Stimulated activated CD4-positive, alpha-beta T cell treated with anti-CD3 and anti-CD28 coated beads, TNF-alpha, amount 100 ng/mL, for 1 hour (primary cell): ENCODE data around the gene CMSS1.

Experiments
- DNase-seq, 3 donors: peaks; one replicate each; pipeline ENCODE4 v3.0.0-alpha.2; 2020; ENCODE audit warnings: low read depth in 3 of 3, low spot score in 1 of 3

CMSS1 gene

GRCh38 chr3:100099621-100100020, 282.0 kb downstream of the CMSS1 start:
- DNase-seq = no peak

DNA sequence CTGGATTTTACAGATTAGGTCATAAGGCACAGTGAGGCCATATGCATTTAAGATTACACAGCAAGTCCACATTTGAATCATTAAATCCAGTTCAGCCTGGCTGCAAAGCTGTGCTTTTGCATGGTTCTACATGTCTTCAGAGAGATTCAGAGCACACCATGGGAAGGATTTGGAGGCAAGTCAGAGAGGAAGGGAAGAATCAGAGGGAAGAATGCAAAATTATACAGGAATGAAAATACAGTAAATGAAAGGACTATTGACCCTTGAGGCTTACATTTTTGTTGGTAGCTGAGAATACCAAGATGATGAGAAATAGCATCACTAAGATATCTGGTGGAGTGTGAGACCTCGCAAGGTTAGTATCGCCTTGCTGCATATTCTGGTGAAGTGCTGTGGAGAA, 282.8 kb downstream of the CMSS1 start:
- no peak for DNase-seq

DNA sequence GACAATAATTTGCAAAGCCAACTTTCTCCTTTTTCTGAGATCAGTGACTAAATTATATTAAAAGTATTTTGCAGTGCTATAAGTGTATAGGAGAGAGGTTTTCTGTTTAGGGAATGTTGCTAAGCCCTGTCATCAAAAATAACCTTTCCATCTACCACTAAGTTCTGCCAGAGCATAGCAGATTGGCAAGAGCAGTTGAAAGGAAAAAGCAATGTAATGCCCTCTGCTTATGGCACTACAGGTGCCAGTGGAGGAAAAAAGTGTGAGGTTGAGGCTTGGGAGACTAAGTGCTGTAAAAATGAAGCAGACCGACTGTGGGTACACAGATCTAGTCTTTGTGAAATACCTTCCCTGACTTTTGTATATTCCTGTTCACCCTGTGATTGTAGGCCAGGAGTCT, 285.1 kb downstream of the CMSS1 start:
- DNase-seq = no peak

DNA sequence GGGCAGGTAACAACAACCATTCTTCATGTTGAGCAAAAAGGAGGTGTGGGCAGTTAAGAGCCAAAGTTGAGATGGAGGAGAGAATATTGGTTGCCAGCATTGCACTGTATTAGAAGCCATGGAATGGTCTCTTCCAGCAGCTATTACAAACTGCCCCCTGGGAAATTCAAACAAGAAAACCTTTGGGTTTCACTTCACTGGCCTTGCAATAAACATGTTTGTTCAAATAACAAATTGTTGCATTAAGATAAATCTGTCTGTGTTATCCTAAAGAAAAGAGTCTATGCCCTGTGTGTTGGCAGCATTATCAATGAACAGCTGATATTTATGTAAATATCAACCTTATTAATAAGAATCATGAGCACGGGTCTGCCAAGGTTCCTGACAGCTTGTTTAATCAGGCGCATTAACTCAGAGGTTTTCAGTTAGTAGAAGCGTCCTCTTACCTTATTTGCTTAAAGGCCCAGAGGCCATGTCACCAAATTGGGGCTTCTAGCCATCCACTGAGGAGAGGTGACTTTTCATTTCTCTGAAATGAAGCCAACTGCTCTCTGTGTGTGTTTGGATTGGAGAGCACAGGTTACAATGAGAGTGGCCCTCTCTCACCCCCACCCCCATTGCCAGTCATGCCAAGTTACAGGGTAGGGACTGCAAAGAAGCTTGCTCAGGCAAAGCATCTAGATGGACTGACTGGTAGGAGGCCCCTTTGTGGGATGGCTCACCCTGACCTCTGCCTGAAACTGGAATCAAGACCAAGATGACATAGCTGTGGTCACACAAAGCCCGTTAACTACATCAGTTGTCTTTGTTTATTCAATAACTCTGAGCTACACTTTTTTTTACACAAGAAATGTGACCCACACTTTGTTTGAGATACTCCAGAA, 286.1 kb downstream of the CMSS1 start:
- no peak for DNase-seq

DNA sequence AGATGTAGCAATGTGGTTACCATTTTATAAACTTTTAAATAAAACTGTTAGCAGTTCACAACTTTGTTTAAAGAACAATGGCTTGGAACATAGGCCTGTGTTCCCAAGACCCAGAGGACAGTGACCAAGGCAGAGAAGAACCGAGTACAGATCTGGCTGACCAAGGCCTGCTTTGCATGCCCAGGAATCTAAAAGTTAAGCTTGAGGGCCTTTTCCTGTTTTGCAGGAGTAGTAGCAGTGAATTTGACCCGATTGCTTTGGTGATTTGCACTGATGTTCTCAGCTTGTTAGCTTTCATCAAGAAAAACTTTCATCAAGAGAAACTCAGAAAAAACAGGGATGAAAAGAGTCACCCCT, 286.8 kb downstream of the CMSS1 start:
- DNase-seq = no peak

DNA sequence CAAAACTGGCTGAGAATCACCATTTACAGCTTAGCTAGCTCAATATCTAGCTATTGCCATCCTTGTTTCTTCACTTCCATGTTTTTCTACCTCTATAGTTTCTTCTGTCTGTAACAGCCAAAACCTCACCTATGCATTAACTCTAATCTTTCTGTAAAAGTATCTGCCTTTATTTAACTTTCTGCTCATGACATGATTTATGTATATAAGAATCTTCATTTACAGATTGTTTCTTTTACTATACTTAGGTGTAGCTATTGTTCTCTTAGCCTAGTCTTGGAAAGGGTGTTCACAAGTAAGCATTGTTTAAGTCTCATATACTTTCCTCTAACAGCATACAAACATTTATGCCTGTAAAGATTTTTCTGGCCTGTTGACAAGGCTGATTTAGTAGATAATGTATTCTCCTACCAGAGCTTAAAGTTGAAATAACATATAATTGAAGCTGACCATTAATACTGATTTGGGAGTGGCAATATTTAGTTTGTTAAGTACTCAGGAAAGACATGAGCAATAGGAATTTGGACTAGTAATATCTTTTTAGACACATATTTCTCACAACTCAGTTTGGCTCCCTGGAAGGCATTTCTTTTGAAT, 287.3 kb downstream of the CMSS1 start:
- no peak for DNase-seq

DNA sequence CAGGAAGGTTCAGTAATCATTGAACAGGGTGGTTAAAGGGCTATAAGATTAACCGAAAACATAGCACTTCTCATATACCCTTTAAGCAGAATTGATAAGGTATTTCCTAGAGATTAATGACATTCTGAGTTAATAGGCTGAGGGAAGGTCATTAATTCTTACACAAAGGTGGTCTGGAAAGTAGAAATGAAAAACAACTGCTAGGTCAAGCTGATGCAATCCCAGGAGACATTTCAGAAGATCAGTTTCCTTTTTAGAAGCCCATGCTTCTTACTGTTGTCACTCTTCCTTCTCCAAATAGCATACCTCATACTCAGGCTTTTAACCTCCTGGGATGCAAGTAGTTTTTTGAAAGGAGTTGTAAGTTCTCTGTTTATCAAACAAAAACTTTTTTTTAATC, 287.8 kb downstream of the CMSS1 start:
- no peak for DNase-seq

DNA sequence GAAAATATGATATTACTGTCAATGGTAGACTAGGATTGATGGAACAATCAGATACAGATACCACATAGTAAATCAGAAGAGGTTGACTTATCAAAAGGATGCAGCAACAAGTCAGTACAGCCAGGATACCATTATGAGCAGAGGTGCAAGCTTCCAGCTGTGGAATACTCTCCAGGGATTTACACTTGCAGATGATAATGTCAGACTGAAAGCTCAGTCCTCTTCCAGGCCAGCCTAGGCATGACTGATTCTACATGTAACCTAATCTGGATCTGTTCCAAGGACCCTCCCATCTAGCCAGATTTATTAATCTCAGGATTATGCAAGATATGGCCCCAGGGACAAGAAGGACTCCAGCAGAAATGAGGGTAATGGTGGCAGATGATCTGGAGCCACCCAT, 288.4 kb downstream of the CMSS1 start:
- no peak for DNase-seq

- no peak for DNase-seq
Observed at GRCh38 chr3:100106531-100107141, 289.0 kb downstream of the CMSS1 start.

DNA sequence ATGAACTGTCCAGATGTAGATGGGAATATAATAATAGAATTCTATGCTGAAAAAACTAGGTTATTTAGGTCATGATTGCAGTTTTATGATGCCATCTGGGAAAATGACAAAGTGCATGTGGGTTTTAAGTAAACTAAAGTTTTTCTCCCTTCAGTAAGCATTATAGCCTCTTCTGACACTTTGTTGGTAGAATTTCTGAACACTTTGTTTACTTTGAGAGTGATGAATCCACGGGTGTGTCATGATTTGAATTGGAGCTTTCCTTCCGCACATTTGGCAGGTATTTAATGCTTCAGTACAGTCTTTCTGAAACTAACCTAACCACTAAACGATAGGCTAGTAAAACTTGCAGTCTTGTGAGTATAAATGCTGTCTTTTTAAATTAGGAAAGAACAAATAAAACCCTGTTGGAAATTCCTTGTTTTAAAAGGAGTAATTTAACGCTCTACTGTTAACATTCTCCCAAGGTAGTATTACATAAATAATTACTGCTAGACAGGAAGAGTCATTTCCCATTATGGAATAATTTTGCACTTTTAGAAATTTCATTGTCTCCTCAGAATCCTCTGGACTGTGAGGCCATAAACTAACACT, 289.7 kb downstream of the CMSS1 start:
- DNase-seq = no peak

DNA sequence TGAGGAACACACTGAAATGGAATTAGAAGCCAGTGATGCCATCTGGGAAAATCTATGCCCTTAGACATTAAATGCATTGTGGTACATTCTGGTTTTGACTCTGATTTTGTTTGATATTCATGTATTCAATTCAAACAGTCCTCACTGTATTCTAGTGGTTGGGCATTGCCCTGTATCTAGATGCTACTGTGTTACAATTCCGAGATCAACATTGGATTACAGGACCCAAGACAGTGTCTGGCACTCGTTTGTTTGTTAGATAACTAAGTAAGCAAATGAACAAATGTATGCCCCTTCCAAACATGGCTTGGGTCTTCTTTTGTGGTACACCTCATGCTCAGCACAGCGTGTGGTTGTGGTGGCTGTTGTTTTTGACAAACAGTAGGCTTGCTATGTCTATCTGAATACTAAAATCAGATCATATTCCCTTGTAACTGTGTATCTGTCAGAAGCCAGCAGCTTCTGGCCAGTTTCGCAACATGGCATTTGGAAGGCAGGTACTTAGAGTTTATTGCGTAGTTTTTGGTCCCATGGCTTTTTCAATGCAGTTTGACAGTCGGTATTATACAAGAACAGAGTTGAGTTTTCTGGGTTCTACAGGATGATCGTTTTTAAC, 290.9 kb downstream of the CMSS1 start:
- no peak for DNase-seq

DNA sequence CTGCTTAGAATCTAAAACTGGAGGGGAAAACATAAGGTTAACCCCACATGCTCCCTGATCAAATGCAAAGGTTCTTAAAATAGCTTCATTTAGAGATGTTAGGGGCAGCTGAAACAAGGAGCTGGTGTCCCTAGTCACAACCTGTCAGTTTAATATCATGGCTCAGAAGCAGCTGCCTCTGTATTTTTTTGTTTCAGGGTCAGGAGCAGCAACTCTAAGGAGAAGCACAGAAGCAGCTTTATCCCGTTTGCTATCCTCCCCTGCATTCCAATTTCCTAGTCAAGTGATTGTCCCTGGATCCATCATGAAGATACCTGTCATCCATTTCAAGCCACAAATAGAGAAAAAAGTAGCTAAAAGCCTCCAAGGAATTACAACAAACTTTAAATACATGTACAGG, 292.5 kb downstream of the CMSS1 start:
- DNase-seq = no peak

DNA sequence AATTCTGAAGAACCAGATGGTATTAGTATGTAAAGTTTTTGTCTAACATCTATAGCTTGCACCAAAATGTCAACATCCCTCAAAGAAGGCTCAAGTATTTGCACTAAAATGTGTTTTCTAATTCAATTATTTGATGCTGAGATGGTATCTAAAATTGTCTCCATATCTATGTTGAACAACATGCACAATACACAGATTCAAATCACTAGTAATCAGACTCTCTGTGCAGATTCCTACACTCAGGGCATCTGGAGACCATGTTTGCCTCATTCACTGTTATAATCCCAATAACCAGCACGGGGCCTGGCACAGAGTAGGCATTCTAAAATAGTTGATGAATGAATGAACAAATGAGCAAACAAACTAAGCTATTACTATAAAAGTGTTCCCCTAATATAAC, 294.1 kb downstream of the CMSS1 start:
- DNase-seq = no peak

DNA sequence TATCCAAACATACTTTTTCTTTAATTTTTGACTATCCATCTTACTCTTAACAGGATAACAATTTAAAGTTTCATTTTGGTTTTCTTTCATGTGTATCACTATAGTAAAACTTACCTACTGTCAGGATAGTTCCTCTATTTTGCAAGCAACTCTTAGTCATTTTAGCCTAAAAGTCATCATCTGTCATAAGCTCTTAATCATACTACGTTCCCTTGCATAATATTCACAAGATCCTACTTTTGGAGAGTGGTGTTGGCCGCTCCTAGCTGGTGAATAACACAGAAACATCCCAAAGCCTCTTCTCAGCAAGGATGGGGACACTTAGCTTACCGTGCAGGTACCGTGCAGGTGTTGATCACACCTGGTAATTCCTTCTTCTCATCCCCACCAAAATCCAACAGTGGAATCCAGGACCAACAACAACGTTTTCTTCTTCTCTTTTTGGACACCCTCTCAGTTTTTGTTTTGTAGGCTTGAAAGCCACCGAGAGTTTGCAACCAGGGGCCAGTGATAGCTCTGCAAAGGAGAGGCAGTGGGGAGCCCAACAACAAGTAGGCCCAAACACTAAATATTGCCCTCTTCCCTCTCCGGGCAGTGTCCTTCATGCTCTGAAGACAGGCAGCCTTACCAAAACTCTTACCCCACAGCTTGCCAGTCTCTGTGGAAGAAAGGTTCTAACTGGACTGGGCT, 296.2 kb downstream of the CMSS1 start:
- no peak for DNase-seq

GRCh38 chr3:100114413-100115030, 296.9 kb downstream of the CMSS1 start, which contains the start of gene FILIP1L:
TSS of gene FILIP1L (minus strand) at chr3:100114501.
- DNase-seq = no peak

DNA sequence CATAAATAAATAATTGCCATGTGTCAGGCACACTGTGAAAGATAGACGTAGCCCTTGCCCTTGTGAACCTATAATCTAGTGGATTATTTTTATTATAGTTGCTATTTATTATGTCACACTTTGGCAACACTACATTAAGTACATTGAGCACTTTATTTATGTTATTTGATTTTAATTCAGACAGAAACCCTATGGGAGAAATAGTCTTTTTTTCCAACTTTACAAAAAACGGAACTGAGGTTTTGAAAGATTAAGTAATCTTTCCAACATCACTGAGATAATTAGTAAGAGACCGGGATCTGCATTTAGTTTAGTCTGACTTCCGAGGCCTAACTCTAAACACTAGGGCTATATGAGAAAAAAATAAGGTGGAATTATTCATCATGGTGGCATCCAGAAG, 299.4 kb downstream of the CMSS1 start:
- no peak for DNase-seq

- no peak for DNase-seq
Observed at GRCh38 chr3:100120012-100120411, 302.4 kb downstream of the CMSS1 start.

DNA sequence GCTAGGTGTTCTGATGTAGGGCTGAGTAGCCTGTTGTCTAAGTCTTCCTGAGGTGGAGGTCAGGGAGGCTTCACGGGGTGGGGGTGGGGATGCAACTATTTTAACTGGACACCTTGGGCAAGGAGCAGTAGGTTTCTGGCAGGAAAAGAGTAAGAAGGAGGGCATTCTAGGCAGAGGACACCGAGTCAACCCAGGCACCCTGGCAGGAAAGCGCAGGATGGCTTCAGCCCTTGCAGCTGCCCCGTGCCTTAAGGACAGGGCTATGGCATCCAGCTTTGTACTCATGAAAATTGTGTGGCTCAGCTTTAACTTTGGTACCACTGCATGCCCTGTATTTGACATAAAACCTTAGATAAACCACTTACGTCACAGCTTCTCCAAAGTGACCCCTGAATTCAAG, 303.0 kb downstream of the CMSS1 start:
- DNase-seq = no peak

DNA sequence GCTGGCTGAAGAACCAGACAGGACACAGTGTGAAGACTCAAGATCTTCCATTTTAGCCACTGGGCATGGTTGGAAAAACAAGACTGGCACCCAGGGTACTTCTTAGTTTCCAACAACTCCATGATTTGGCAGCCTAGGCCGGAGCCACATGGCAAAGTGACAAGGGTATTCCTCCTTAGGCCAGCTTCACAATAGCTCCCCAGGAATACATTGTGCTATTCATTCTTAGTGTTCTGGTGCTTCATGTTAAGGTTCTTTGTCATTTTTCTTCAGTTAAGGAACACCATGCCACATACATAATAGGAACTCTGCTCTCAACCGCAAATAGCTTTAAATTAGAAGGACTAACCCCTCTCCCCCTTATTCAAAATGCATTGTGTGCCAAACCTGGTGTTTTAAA, 304.7 kb downstream of the CMSS1 start:
- DNase-seq = no peak

GRCh38 chr3:100123112-100123511, 305.4 kb downstream of the CMSS1 start:
- DNase-seq = no peak
